Measurements from ENCODE around the gene CRYBA4. TPM values are rescaled to one million over a fixed set of nuclear protein-coding genes. Genes with fewer than 3 reads are reported as not detected.

Gene CRYBA4
- total and polyA plus RNA-seq, 2 experiments from 2014 or later, result 1.5 TPM; not detected in 1

DNA sequence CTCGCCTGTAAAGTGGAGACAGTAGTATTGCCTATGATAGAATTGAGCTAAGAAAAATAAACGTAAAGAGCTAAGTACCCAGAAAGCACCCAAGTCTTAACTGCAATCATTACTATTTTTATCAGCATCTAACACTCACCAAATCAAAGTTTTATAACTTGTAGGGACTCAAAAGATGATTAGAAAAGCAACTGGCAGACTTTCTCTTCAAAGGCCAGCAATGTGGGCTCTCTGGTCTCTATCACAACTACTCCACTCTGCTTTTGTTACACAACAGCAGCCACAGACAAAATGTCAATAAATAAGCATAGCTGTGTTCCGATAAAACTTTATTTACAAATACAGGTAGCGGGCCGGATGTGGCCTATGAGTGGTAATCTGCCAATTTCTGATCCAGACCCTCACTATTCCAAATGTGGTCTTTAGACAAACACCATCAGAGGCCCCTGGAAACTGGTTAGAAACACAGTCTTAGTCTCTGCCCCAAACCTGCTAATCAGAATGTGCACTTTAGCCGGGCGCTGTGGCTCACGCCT lies 40.1 kb upstream of the CRYBA4 start:
- H3K27me3 Mint-ChIP-seq (ENCODE audit: insufficient read depth, low read depth, poor library complexity), result peaks cover 4% of the 10 kb centered on the region
- H3K4me3 ChIP-seq, result no peak overlapping the region
- no peak overlapping the region for H3K27ac Mint-ChIP-seq
- peaks cover 66% of the 10 kb centered on the region for H3K4me1 Mint-ChIP-seq
- H3K27ac ChIP-seq (ENCODE audit: low read depth), result peak overlapping the region; percentile 12
- no peak for ATAC-seq
- no peaks in the 10 kb centered on the region for H3K9me3 Mint-ChIP-seq
- no peak for DNase-seq (ENCODE audit: low spot score)
- H3K79me2 ChIP-seq (replicated peaks; ENCODE audit: insufficient read depth), result peaks cover 97% of the 10 kb centered on the region
- no peaks in the 10 kb centered on the region for H3K9me2 ChIP-seq (ENCODE audit: insufficient read depth)
- H4K20me1 ChIP-seq (replicated peaks; ENCODE audit: insufficient read depth), result peaks cover 32% of the 10 kb centered on the region
- no peak overlapping the region for H3K4me3 Mint-ChIP-seq
- TF ChIP-seq, protein P1, sequence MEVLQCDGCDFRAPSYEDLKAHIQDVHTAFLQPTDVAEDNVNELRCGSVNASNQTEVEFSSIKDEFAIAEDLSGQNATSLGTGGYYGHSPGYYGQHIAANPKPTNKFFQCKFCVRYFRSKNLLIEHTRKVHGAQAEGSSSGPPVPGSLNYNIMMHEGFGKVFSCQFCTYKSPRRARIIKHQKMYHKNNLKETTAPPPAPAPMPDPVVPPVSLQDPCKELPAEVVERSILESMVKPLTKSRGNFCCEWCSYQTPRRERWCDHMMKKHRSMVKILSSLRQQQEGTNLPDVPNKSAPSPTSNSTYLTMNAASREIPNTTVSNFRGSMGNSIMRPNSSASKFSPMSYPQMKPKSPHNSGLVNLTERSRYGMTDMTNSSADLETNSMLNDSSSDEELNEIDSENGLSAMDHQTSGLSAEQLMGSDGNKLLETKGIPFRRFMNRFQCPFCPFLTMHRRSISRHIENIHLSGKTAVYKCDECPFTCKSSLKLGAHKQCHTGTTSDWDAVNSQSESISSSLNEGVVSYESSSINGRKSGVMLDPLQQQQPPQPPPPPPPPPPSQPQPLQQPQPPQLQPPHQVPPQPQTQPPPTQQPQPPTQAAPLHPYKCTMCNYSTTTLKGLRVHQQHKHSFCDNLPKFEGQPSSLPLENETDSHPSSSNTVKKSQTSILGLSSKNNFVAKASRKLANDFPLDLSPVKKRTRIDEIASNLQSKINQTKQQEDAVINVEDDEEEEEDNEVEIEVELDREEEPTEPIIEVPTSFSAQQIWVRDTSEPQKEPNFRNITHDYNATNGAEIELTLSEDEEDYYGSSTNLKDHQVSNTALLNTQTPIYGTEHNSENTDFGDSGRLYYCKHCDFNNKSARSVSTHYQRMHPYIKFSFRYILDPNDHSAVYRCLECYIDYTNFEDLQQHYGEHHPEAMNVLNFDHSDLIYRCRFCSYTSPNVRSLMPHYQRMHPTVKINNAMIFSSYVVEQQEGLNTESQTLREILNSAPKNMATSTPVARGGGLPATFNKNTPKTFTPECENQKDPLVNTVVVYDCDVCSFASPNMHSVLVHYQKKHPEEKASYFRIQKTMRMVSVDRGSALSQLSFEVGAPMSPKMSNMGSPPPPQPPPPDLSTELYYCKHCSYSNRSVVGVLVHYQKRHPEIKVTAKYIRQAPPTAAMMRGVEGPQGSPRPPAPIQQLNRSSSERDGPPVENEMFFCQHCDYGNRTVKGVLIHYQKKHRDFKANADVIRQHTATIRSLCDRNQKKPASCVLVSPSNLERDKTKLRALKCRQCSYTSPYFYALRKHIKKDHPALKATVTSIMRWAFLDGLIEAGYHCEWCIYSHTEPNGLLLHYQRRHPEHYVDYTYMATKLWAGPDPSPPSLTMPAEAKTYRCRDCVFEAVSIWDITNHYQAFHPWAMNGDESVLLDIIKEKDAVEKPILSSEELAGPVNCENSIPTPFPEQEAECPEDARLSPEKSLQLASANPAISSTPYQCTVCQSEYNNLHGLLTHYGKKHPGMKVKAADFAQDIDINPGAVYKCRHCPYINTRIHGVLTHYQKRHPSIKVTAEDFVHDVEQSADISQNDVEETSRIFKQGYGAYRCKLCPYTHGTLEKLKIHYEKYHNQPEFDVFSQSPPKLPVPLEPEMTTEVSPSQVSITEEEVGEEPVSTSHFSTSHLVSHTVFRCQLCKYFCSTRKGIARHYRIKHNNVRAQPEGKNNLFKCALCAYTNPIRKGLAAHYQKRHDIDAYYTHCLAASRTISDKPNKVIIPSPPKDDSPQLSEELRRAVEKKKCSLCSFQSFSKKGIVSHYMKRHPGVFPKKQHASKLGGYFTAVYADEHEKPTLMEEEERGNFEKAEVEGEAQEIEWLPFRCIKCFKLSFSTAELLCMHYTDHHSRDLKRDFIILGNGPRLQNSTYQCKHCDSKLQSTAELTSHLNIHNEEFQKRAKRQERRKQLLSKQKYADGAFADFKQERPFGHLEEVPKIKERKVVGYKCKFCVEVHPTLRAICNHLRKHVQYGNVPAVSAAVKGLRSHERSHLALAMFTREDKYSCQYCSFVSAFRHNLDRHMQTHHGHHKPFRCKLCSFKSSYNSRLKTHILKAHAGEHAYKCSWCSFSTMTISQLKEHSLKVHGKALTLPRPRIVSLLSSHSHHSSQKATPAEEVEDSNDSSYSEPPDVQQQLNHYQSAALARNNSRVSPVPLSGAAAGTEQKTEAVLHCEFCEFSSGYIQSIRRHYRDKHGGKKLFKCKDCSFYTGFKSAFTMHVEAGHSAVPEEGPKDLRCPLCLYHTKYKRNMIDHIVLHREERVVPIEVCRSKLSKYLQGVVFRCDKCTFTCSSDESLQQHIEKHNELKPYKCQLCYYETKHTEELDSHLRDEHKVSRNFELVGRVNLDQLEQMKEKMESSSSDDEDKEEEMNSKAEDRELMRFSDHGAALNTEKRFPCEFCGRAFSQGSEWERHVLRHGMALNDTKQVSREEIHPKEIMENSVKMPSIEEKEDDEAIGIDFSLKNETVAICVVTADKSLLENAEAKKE (CRISPR knock-in tag; IDR thresholded peaks at IDR 0.05), result no peak
- TF ChIP-seq EZH2phosphoT487 (IDR thresholded peaks at IDR 0.05; ENCODE audit: unreplicated experiment), result no peak
- no peak for TF ChIP-seq JUNB (IDR thresholded peaks at IDR 0.05; ENCODE audit: unreplicated experiment)
- TF ChIP-seq ZNF331 (CRISPR knock-in tag; IDR thresholded peaks at IDR 0.05; ENCODE audit: low read depth), result no peak
- TF ChIP-seq, protein P2, sequence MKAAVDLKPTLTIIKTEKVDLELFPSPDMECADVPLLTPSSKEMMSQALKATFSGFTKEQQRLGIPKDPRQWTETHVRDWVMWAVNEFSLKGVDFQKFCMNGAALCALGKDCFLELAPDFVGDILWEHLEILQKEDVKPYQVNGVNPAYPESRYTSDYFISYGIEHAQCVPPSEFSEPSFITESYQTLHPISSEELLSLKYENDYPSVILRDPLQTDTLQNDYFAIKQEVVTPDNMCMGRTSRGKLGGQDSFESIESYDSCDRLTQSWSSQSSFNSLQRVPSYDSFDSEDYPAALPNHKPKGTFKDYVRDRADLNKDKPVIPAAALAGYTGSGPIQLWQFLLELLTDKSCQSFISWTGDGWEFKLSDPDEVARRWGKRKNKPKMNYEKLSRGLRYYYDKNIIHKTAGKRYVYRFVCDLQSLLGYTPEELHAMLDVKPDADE (IDR thresholded peaks at IDR 0.05), result no peak
- no peak for TF ChIP-seq ZNF114 (CRISPR knock-in tag; IDR thresholded peaks at IDR 0.05)
- no peak for TF ChIP-seq POLR2AphosphoS5 (IDR thresholded peaks at IDR 0.05; ENCODE audit: low read depth)
- no peak for TF ChIP-seq EZH2 (IDR thresholded peaks at IDR 0.05; ENCODE audit: low read depth, unreplicated experiment)
- TF ChIP-seq CREB1 (CRISPR knock-in tag; IDR thresholded peaks at IDR 0.05; ENCODE audit: low read depth), result no peak
- TF ChIP-seq, protein P3, sequence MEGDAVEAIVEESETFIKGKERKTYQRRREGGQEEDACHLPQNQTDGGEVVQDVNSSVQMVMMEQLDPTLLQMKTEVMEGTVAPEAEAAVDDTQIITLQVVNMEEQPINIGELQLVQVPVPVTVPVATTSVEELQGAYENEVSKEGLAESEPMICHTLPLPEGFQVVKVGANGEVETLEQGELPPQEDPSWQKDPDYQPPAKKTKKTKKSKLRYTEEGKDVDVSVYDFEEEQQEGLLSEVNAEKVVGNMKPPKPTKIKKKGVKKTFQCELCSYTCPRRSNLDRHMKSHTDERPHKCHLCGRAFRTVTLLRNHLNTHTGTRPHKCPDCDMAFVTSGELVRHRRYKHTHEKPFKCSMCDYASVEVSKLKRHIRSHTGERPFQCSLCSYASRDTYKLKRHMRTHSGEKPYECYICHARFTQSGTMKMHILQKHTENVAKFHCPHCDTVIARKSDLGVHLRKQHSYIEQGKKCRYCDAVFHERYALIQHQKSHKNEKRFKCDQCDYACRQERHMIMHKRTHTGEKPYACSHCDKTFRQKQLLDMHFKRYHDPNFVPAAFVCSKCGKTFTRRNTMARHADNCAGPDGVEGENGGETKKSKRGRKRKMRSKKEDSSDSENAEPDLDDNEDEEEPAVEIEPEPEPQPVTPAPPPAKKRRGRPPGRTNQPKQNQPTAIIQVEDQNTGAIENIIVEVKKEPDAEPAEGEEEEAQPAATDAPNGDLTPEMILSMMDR (conservative IDR thresholded peaks at IDR 0.05; ENCODE audit: low read depth in 2 of 2), result no peak
- no peak for TF ChIP-seq NANOG (IDR thresholded peaks at IDR 0.05; ENCODE audit: borderline replicate concordance)
- TF ChIP-seq, protein P4, sequence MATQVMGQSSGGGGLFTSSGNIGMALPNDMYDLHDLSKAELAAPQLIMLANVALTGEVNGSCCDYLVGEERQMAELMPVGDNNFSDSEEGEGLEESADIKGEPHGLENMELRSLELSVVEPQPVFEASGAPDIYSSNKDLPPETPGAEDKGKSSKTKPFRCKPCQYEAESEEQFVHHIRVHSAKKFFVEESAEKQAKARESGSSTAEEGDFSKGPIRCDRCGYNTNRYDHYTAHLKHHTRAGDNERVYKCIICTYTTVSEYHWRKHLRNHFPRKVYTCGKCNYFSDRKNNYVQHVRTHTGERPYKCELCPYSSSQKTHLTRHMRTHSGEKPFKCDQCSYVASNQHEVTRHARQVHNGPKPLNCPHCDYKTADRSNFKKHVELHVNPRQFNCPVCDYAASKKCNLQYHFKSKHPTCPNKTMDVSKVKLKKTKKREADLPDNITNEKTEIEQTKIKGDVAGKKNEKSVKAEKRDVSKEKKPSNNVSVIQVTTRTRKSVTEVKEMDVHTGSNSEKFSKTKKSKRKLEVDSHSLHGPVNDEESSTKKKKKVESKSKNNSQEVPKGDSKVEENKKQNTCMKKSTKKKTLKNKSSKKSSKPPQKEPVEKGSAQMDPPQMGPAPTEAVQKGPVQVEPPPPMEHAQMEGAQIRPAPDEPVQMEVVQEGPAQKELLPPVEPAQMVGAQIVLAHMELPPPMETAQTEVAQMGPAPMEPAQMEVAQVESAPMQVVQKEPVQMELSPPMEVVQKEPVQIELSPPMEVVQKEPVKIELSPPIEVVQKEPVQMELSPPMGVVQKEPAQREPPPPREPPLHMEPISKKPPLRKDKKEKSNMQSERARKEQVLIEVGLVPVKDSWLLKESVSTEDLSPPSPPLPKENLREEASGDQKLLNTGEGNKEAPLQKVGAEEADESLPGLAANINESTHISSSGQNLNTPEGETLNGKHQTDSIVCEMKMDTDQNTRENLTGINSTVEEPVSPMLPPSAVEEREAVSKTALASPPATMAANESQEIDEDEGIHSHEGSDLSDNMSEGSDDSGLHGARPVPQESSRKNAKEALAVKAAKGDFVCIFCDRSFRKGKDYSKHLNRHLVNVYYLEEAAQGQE (IDR thresholded peaks at IDR 0.05; ENCODE audit: unreplicated experiment), result no peak
- TF ChIP-seq STAT1 (IDR thresholded peaks at IDR 0.05; ENCODE audit: unreplicated experiment), result no peak
- peaks cover 33% of the 10 kb centered on the region; the same call in 1 of the 2 replicates for H3F3A ChIP-seq (replicated peaks; ENCODE audit: low read depth)
- H3K27me3 ChIP-seq (ENCODE audit: insufficient read depth), result no peaks in the 10 kb centered on the region
- H2AFZ ChIP-seq, result no peak overlapping the region
- H3K4me1 ChIP-seq (ENCODE audit: insufficient read depth), result peaks cover 57% of the 10 kb centered on the region
- 0 out of 2 replicates have a peak overlapping the region, but pooled peaks have one; percentile 6 for H3K4me2 ChIP-seq
- H3K36me3 ChIP-seq (ENCODE audit: insufficient read depth), result no peaks in the 10 kb centered on the region
- H3K36me3 Mint-ChIP-seq (ENCODE audit: low read depth), result peaks cover 44% of the 10 kb centered on the region

Measured in GM23338 (cell line).